NCI-H2081 (cell line): Measurements from ENCODE around the gene OXCT2.

Source experiments
- DNase-seq, 2 experiments: peaks; one replicate each; lab custom pipeline; 2025; lab: John Stamatoyannopoulos, UW

Gene OXCT2

GRCh38 chr1:39762550-39763540, 8.3 kb downstream of the OXCT2 start:
- no peak for DNase-seq

DNA sequence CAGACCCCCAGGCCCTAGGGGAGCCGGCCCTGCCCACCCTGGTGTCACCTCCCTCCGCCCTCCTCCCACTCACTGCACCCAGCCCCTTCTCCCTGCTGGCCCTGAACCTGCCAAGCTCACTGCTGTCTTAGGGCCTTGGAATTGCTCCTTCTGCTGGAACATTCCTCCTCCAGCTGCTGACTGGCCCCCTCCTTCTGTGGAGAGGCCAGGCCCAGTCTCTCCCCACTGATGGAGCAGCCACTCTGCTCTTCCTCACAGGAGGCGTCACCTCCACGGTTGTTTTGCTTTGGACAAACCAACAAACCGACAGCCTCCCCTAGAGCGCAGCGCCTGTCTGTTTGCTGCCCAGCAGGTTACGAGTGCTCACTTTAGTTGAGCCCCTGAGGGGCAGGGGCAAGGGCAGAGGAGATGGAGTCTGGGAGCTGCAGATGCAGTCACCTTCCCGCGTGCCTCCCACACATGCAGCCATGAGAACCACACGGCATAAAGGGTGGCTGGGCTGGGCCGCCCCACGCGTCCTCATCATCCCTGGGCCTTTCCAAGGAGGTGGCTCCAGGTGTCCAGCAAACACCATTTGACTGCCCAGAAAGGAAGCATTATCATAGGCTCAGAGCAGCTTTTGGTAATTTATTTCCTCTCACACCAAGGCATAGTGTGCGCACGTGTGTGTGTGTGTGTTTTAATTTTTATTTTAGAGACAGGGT, 9.4 kb downstream of the OXCT2 start:
- DNase-seq = peak in 1 of 2 experiments; percentile 41

- no peak for DNase-seq
Observed at GRCh38 chr1:39761016-39761415, 10.1 kb downstream of the OXCT2 start.

DNA sequence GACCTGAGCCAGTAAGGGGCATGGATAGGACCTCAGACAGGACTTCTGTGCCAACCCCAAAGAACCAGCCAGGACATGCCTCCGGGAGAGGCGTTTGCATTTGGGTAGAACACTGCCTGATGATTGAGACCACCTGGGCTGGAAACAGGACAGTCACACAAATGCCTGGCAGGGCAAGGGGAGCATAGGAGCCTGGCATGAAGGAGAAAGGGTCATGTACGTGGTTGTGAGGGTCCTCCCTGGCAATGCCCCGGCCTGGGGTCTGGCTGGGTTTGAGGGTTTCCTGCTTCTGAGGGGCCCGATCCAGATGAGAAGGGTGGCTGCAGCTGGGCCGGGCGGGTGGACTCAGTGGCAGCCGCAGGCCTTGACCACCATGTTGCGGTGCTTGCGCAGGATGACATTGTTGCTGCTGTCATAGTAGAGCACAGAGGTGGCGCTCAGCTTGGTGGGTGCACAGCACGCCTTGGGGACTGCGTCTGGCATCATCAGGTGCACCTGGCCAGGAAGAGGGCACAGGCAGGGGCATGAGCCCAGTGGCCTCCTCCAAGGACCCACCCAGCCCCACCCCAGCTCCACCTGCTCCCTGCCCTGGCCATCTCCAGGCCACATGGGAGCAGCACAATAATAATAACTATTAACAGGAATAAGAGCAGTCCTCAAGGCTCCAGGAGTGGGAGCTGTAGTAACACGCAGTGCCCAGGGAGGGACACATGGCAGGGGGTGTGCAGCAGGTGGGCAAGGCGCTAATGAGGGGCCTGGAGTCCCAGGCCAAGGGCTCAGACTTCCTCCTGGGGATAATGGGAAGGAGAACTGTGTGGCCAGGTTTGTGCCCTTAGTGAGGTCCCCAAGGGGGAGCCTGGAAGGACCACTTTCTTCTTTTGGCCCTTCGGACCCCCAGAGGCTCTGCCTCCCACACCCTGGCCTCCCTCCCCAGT, 10.8 kb downstream of the OXCT2 start:
- no peak for DNase-seq

GRCh38 chr1:39759436-39759726, 11.8 kb downstream of the OXCT2 start:
- DNase-seq = no peak

- DNase-seq = peak; percentile 76 to 86
Observed at GRCh38 chr1:39758556-39759435, 12.4 kb downstream of the OXCT2 start.

DNA sequence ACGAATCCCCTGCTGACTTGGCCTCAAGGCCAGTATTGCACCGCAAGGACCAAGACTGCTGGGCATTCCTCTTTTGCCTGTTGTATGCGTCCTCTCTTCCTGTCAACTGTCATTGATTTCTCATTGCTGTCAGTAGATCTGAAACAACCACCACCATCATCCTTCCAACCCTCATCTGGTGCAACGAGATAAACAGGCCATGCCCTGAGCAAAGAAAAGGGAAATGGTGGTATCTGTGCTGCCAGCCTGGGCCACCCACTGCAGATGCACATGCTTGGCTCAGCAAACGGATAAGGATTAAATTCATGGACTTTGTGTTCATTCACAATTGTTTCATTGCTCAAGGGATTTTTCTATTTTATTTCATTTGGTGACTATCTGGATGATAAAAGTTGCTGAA, 13.6 kb downstream of the OXCT2 start:
- DNase-seq = no peak

- DNase-seq = no peak
Observed at GRCh38 chr1:39755965-39756659, 15.0 kb downstream of the OXCT2 start.

DNA sequence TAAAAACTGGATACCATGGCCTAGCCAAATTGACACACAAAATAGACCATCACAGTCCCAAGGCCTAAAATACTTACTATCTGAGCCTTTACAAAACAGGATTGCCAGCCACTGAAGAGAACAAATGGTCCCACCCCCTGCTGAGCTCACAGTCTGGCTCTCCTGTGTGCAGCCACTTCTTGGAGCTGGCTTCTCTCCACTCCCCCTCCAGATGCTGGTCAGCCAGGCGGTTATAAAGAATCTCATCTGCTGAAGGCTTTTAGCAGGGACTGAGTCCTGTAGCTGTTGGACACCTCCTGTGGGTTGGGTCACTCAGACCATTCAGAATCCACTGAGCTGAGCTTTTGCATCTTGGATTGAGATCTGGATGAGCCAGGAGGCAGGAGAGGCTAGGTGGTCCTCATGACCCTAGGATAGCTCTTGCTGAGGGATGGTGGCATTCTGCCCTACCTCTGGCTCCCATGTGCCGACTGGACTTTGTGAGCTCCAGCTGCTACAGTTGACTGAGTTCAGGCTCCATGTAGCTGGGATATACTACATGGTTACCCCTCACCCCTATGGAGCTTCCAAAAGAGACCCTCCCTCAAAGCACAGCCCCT, 16.1 kb downstream of the OXCT2 start:
- DNase-seq = no peak

- peak; percentile 40 to 81 for DNase-seq
Observed at GRCh38 chr1:39754026-39754570, 17.1 kb downstream of the OXCT2 start.

DNA sequence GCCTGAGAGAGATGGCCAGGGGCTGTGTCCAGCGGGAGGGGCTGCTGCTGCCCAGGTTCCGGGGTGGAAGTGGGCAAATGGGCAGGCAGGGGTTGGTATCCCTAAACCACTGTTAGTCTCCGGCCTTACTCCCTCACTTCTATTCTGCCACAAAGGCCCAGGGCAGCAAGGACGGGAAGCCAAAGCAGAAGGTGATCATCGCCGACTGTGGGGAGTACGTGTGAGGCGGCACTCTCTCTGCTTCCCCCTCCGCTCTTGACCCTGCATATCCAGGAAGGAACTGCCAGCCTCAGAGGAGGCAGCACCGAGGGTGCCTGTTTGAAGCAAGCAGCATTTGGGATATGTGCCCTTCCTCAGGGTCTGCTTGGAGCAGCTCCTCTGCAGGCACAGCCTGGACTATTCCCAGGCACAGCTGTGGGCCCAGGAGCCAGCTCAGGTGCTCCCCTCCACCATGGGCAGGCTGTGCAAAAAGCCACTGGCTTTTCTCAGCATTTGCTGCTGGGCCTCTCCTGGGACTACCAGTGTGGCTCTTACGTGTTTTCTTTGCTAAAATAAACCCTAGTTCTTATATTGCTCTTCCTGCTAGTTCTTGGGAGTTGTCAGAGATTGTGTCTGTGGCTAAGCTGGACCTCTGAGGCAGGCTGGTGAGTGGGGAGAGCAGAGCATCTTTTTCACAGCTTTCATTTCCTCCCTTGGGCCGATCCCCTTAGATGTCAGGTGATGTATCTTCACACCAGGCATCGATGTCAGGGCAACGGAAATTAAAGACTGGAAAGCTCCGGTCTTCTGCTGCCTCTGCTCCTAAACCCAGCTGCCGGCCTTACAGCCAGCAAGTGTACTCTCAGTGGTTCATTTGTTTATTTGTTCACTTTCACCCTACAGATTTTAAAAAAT, 17.8 kb downstream of the OXCT2 start:
- DNase-seq = peak in 1 of 2 experiments; percentile 78

- no peak for DNase-seq
Observed at GRCh38 chr1:39752703-39753102, 18.4 kb downstream of the OXCT2 start.

DNA sequence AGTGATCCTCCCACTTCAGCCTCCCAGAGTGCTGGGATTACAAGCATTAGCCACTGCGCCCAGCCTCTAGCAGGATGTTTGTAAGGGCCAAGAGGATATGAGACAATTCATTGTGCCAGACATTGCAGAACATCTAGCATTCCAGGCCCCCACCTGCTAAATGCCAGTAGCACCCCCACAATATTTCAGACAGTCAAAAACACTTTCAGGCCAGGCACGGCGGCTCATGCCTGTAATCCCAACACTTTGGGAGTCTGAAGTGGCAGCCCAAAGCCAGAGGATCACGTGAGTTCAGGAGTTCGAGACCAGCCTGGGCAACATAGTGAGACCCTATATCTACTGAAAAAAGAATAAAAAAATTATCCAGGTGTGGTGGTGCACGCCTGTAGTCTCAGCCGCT, 19.6 kb downstream of the OXCT2 start:
- DNase-seq = no peak

GRCh38 chr1:39745016-39745670, 26.0 kb downstream of the OXCT2 start:
- no peak for DNase-seq

DNA sequence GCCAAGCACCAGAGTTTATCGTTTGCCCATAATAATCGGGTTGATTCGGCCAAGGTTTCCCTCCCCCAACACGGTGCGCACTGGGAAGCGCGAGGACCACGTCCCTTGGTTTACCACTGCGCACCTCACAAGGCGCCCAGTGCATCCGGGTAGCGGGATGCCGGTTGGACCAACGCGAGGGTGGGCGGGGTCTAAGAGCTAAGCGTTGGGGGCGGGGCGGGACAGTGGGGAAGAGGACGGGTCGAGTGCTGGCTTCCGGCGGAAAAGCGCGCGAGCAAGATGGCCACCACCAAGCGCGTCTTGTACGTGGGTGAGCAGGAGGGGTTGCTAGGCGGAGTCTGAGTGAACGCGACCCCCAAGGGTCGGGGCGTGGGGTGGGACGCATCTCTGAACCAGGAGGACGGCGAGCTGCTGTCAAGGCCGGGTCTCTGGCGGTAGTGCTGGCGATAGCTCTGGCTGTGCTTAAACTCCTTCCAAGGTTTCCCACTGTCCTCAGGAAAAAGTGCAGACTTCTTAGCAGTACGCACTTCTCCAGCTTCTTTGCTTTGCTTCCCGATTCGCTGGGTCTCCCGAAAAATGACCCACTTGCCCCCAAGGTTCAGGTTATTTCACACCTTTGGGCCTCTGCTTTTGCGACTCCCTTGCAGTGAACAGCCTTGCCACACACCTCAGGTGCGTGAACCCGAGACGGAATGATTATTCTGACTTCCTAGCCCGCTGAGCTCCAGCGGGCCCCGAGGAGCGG, 32.4 kb downstream of the OXCT2 start, which contains the start of gene PPIE:
Gene PPIE, plus strand, starts transcription at position 261 of the 745 bp plus-strand sequence. Its CDS starts 19 bp downstream, at position 280.
- peak; percentile 98 to 99 for DNase-seq

DNA sequence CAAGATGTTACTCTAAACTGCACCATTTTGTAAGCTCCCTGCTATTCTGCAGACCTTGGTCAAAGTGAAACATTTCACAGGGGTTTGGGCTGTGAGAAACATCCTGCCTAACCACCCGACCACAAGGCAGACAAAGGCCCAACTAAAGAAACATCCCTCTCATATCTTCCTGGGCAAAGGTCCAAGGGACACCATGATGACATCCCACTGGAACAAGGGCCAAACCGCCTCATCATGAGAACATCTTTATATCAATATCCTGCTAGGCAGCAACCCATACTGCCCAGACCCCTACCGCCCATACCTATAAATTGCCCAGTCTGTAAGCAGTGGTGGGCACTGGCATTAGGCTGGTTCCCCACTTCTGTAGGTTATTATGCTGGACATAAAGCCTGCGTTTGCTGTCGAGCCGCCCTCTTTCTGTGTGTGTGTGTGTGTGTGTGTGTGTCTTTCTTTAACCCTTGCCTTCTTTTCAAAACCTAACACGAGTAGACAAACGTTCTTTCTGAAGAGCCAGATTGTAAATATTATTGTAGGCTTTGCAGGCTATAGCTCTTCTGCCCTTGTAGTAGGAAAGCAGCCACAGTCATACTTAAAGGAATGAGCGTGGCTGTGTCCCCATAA, 33.5 kb downstream of the OXCT2 start:
- DNase-seq = no peak

DNA sequence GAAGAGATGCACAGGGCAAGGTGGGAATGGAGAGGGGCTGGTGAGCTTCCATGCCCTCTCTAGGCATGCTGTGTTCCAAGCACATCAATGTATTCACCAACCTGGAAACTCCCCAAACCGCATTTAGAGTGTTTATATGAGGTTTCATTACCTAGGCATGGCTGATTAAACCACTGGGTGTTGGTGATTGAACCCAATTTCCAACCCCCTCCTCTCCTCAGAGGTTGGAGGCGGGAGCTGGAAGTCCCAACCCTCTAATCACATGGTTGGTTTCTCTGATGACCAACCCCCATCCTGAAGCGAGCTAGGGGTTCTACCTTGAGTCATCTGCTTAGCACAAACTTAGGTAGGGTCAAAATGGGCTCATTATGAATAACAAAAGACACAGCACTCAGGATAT, 35.4 kb downstream of the OXCT2 start:
- no peak for DNase-seq
